ENCODE data around the gene ZWILCH. TPM values are rescaled to one million over a fixed set of nuclear protein-coding genes. Genes with fewer than 3 reads are reported as not detected.

ZWILCH gene
- total RNA-seq, 1 experiment from 2014 or later = 21.6 TPM

GRCh38 chr15:66508293-66508883 is 3.3 kb downstream of the ZWILCH start:
- Histone ChIP-seq H3K36me3 (ENCODE audit: control insufficient read depth, insufficient read depth, low read length) (no peaks in the 10 kb centered on the region), H3K4me3 (ENCODE audit: low read depth, low read length) (no peak overlapping the region), H3K27me3 (replicated peaks; ENCODE audit: control insufficient read depth, insufficient read depth, low read length) (no peaks in the 10 kb centered on the region), H3K4me1 (peaks cover under 1% of the 10 kb centered on the region; the same call in 1 of the 2 replicates), H3K9me3 (no peaks in the 10 kb centered on the region)
- TF ChIP-seq CTCF (IDR thresholded peaks at IDR 0.05; ENCODE audit: insufficient read depth in 1 of 2, low read depth in 1 of 2, low read length in 1 of 2, severe bottlenecking in 1 of 2, unreplicated experiment in 1 of 2) = no peak
- Mint-ChIP-seq H3K4me3 (ENCODE audit: unreplicated experiment) (no peak overlapping the region), H3K27me3 (ENCODE audit: insufficient read depth, unreplicated experiment) (no peaks in the 10 kb centered on the region), H3K27ac (ENCODE audit: unreplicated experiment) (no peak overlapping the region), H3K36me3 (ENCODE audit: insufficient read depth, unreplicated experiment) (peaks cover 22% of the 10 kb centered on the region), H3K9me3 (ENCODE audit: unreplicated experiment) (no peaks in the 10 kb centered on the region), H3K4me1 (ENCODE audit: low read depth, unreplicated experiment) (peaks cover 7% of the 10 kb centered on the region)
- no TSS peak for BruUV-seq (replicated peaks)
- intact Hi-C loops (cut with micrococcal nuclease; ENCODE audit: unreplicated experiment) = no loop called here
- POLR2A ChIA-PET = no interaction called here
- DNase-seq = no peak
- CTCF ChIA-PET = no interaction called here

- H3K27me3 ChIP-seq (replicated peaks; ENCODE audit: control insufficient read depth, insufficient read depth, low read length) = no peaks in the 10 kb centered on the region
- no peaks in the 10 kb centered on the region for H3K27me3 Mint-ChIP-seq (ENCODE audit: insufficient read depth, unreplicated experiment)
- DNase-seq = no peak
- H3K36me3 Mint-ChIP-seq (ENCODE audit: insufficient read depth, unreplicated experiment) = peaks cover 11% of the 10 kb centered on the region
- ChIA-PET POLR2A (no interaction called here), CTCF (no interaction called here)
- no peak overlapping the region for H3K4me3 Mint-ChIP-seq (ENCODE audit: unreplicated experiment)
- H3K4me3 ChIP-seq (ENCODE audit: low read depth, low read length) = no peak overlapping the region
- no peak overlapping the region for H3K27ac Mint-ChIP-seq (ENCODE audit: unreplicated experiment)
- H3K4me1 ChIP-seq = no peaks in the 10 kb centered on the region
- H3K9me3 Mint-ChIP-seq (ENCODE audit: unreplicated experiment) = no peaks in the 10 kb centered on the region
- BruUV-seq (replicated peaks) = no TSS peak
- H3K4me1 Mint-ChIP-seq (ENCODE audit: low read depth, unreplicated experiment) = no peaks in the 10 kb centered on the region
- TF ChIP-seq CTCF (IDR thresholded peaks at IDR 0.05; ENCODE audit: insufficient read depth in 1 of 2, low read depth in 1 of 2, low read length in 1 of 2, severe bottlenecking in 1 of 2, unreplicated experiment in 1 of 2) = no peak
- intact Hi-C loops (cut with micrococcal nuclease; ENCODE audit: unreplicated experiment) = no loop called here
- H3K36me3 ChIP-seq (ENCODE audit: control insufficient read depth, insufficient read depth, low read length) = no peaks in the 10 kb centered on the region
- H3K9me3 ChIP-seq = no peaks in the 10 kb centered on the region
Measured at GRCh38 chr15:66514586-66514985, 9.5 kb downstream of the ZWILCH start.

GRCh38 chr15:66515901-66516322 is 10.8 kb downstream of the ZWILCH start:
- ChIA-PET CTCF (no interaction called here), POLR2A (no interaction called here)
- Histone ChIP-seq H3K36me3 (ENCODE audit: control insufficient read depth, insufficient read depth, low read length) (no peaks in the 10 kb centered on the region), H3K4me3 (ENCODE audit: low read depth, low read length) (no peak overlapping the region), H3K27me3 (replicated peaks; ENCODE audit: control insufficient read depth, insufficient read depth, low read length) (no peaks in the 10 kb centered on the region), H3K4me1 (no peaks in the 10 kb centered on the region), H3K9me3 (no peaks in the 10 kb centered on the region)
- Mint-ChIP-seq H3K4me3 (ENCODE audit: unreplicated experiment) (no peak overlapping the region), H3K27ac (ENCODE audit: unreplicated experiment) (no peak overlapping the region), H3K27me3 (ENCODE audit: insufficient read depth, unreplicated experiment) (no peaks in the 10 kb centered on the region), H3K4me1 (ENCODE audit: low read depth, unreplicated experiment) (no peaks in the 10 kb centered on the region), H3K36me3 (ENCODE audit: insufficient read depth, unreplicated experiment) (peaks cover 13% of the 10 kb centered on the region), H3K9me3 (ENCODE audit: unreplicated experiment) (no peaks in the 10 kb centered on the region)
- TF ChIP-seq CTCF (IDR thresholded peaks at IDR 0.05; ENCODE audit: insufficient read depth in 1 of 2, low read depth in 1 of 2, low read length in 1 of 2, severe bottlenecking in 1 of 2, unreplicated experiment in 1 of 2) = no peak
- intact Hi-C loops (cut with micrococcal nuclease; ENCODE audit: unreplicated experiment) = no loop called here
- no peak for DNase-seq
- no TSS peak for BruUV-seq (replicated peaks)

Measured in Caco-2 (cell line).